Suprapubic skin (tissue), 3 donors: ENCODE measurements around the gene YIF1A.

ENCODE experiments used
- CTCF ChIP-seq, 2 donors: fragments of 200-600 bp in 1 of 2; fragments of 450-650 bp in 1 of 2; sonication (generic) in 1 of 2; IDR thresholded peaks; one replicate each; pipeline ENCODE4 v1.5.1; 2016 to 2019; ENCODE audit warnings: antibody characterized with exemption in 2 of 2, mild to moderate bottlenecking in 1 of 2, moderate library complexity in 1 of 2
- EP300 ChIP-seq: sonication (generic); formaldehyde crosslinking; IDR thresholded peaks from one replicate; pipeline ENCODE4 v1.6.1; 2017; ENCODE audit warnings: antibody characterized with exemption
- POLR2A ChIP-seq, 2 donors: fragments of 450-650 bp; IDR thresholded peaks; one replicate each; pipeline ENCODE4 v1.6.1; 2017; ENCODE audit warnings: antibody characterized with exemption in 2 of 2, mild to moderate bottlenecking in 2 of 2, moderate library complexity in 2 of 2

- no peak for TF ChIP-seq POLR2A (IDR thresholded peaks at IDR 0.05)
- no peak for TF ChIP-seq CTCF (IDR thresholded peaks at IDR 0.05)
- TF ChIP-seq EP300: no peak
Measured at GRCh38 chr11:66334605-66335442, 45.9 kb upstream of the YIF1A start.
